Hippocampal formation (tissue), 2 donors: ENCODE data around the gene HLA-DPA1.

ENCODE experiments used
- DNase-seq, 2 donors: peaks; one replicate each; lab custom pipeline; 2025; lab: John Stamatoyannopoulos, UW

Gene HLA-DPA1

GRCh38 chr6:33017694-33018353 lies 55.6 kb downstream of the HLA-DPA1 start:
- peak in 1 of 2 donors; percentile 2 for DNase-seq

DNA sequence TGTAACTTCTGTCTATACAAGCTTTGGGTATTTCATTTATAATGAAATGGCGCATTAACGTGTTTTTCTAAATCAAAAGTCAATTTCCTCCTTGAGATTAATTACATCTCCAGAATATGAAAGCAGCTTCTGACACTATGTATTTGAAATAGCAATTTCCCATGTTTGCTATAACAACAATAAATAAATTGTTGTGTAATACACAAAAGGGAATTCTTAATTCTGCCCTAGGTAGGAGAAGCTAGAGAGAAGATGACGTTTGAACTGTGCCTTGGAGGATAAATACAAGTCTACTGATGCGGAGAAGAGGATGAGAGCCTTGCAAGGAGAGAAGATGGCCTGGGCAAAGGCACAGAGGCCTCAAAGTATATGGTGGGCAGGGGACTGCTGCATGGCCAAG lies 56.4 kb downstream of the HLA-DPA1 start:
- no peak for DNase-seq

GRCh38 chr6:33015798-33016197 lies 57.7 kb downstream of the HLA-DPA1 start:
- no peak for DNase-seq

DNA sequence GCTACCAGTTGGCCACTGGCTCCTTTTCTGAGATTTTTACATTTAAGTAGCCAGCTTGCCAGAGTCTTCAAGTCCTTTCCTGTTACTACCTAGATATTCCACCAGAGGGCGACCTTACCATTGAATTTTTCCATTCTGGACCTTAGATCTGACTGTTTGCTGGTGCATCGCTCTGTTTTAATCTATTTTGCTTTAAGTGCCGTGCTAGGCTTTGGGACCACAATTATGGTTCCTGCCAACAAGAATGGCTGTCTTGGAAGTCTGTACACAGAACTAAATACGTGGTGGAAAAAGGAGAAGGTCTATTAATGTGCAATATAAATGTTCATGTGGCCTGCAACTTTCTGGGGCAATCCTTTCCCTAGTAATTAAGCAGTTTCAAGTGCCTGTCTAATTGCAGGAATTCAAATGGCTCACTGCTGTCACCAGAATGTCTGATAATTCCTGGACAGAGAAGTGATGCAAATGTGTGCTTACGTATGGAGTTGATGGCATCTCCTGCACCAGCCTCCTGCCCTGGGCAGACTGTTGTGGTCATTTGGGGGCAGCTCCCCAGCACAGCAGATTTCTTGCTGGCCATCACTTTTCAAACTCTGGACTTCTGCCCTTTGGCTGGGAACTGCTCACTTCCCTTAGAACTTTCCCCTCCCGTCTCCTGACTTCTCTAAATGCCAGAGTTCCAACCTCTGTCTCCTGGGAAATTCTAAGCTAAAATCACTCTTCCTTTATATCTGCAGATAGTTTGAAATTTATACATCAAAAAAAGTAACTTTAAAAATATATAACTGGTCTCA lies 58.4 kb downstream of the HLA-DPA1 start:
- DNase-seq = peak; percentile 29 to 85
